Measurements from ENCODE around the gene WNK4. TPM values are rescaled to one million over a fixed set of nuclear protein-coding genes. Genes with fewer than 3 reads are reported as not detected.
A peak's percentile ranks its signal among the peaks of the same experiment; 100 is the strongest.

Gene WNK4
- total and polyA plus RNA-seq, 9 of the 15 experiments (the other 6 are each of a cell fraction or from before 2014, with no cell fraction given): 0.32 to 25.8 (median 4.5) TPM

GRCh38 chr17:42832934-42833766 is 52.7 kb downstream of the WNK4 start, which contains the start of gene PSME3 (continued):
- peak; percentile 98 for TF ChIP-seq ARID4B (CRISPR knock-in tag; IDR thresholded peaks at IDR 0.05)
- no peak for TF ChIP-seq FOXM1 (IDR thresholded peaks at IDR 0.05; ENCODE audit: low read depth)
- TF ChIP-seq FOXM1 (CRISPR knock-in tag; IDR thresholded peaks at IDR 0.05; ENCODE audit: low read depth): peak; percentile 73; the same call in 1 of the 2 replicates
- no peak for TF ChIP-seq ATF4 (CRISPR knock-in tag; IDR thresholded peaks at IDR 0.05)
- TF ChIP-seq NEUROD1 (IDR thresholded peaks at IDR 0.05; ENCODE audit: borderline replicate concordance, low read depth, low read length, partially characterized antibody): peak; percentile 12
- peak; percentile 38; the same call in 1 of the 2 replicates for TF ChIP-seq CHD2 (IDR thresholded peaks at IDR 0.05; ENCODE audit: low read depth, low read length)
- TF ChIP-seq NR1H2 (CRISPR knock-in tag; IDR thresholded peaks at IDR 0.05): peak; percentile 71; the same call in 1 of the 2 replicates
- TF ChIP-seq CBX1 (IDR thresholded peaks at IDR 0.05; ENCODE audit: low read depth): no peak
- TF ChIP-seq RB1 (IDR thresholded peaks at IDR 0.05; ENCODE audit: low read depth): peak; percentile 45; the same call in 1 of the 2 replicates
- TF ChIP-seq ZBTB12 (CRISPR knock-in tag; IDR thresholded peaks at IDR 0.05): peak; percentile 96
- peak; percentile 99 for TF ChIP-seq C11orf30 (IDR thresholded peaks at IDR 0.05; ENCODE audit: low read depth)
- peak; percentile 97 for TF ChIP-seq GABPA (tag; conservative IDR thresholded peaks at IDR 0.05; ENCODE audit: low read depth)
- TF ChIP-seq RBM14 (IDR thresholded peaks at IDR 0.05; ENCODE audit: borderline replicate concordance, insufficient read depth, low read depth, low read length): 0 out of 2 replicates have a peak, but pooled peaks have one; percentile 52
- TF ChIP-seq HES1 (IDR thresholded peaks at IDR 0.05; ENCODE audit: low read depth): 0 out of 2 replicates have a peak, but pooled peaks have one; percentile 44
- TF ChIP-seq MBD1 (CRISPR knock-in tag; IDR thresholded peaks at IDR 0.05): no peak
- TF ChIP-seq ZKSCAN1 (IDR thresholded peaks at IDR 0.05; ENCODE audit: low read depth, low read length): peak; percentile 61

Data from K562 (cell line).